Omental fat pad (tissue), 4 donors: ENCODE data around the gene SRR. TPM values are rescaled to one million over a fixed set of nuclear protein-coding genes. Genes with fewer than 3 reads are reported as not detected.
"Not testable (repeated sequence)": the region's sequence is repeated elsewhere in the genome, so short reads cannot be mapped to it uniquely, and the experiment has no call there.

Experiments
- ATAC-seq: fragments of 150-250 bp; one replicate; pipeline ENCODE4 v1.9.1; 2016; ENCODE audit warnings: mild to moderate bottlenecking, moderate library complexity; ENCODE audit not compliant: low FRiP score
- DNase-seq: peaks from one replicate; pipeline ENCODE4 v3.0.0-alpha.2; 2019; ENCODE audit warnings: low spot score
- total RNA-seq, 4 donors: library from RNA; depleted of rRNA; stranded (reverse); fragments of >200 nt; gene quantifications; one replicate each; pipeline ENCODE4 v1.1.0, GENCODE V29; 2016
- TF ChIP-seq, protein P1 (sequence below), 3 donors: fragments of 450-650 bp; IDR thresholded peaks; one replicate each; pipeline ENCODE4 v1.5.1; 2016 to 2017; ENCODE audit warnings: antibody characterized with exemption in 3 of 3, mild to moderate bottlenecking in 3 of 3, moderate library complexity in 2 of 3

Gene SRR
- total RNA-seq, 4 donors from 2014 or later: 5.0 to 14.9 (median 7.2) TPM

DNA sequence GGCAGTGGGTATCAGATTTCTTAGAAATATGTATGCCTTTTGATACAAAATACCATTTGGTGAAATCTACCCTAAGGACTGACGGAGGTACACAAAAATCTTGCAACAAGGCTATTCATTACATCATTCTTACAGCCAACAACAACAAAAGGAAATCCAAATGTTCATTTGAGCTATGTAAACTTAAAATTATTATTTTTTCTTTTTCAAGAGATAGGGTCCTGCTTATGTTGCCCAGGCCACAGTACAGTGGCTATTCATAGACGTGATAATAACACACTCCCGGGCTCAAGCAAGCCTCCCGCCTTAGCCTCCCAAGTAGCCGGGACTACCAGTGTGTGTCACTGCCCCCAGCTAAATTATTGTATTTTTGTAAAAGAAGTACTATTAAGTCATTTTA lies 9.0 kb downstream of the SRR start:
- TF ChIP-seq, protein P1, sequence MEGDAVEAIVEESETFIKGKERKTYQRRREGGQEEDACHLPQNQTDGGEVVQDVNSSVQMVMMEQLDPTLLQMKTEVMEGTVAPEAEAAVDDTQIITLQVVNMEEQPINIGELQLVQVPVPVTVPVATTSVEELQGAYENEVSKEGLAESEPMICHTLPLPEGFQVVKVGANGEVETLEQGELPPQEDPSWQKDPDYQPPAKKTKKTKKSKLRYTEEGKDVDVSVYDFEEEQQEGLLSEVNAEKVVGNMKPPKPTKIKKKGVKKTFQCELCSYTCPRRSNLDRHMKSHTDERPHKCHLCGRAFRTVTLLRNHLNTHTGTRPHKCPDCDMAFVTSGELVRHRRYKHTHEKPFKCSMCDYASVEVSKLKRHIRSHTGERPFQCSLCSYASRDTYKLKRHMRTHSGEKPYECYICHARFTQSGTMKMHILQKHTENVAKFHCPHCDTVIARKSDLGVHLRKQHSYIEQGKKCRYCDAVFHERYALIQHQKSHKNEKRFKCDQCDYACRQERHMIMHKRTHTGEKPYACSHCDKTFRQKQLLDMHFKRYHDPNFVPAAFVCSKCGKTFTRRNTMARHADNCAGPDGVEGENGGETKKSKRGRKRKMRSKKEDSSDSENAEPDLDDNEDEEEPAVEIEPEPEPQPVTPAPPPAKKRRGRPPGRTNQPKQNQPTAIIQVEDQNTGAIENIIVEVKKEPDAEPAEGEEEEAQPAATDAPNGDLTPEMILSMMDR (IDR thresholded peaks at IDR 0.05): no peak
- ATAC-seq (no peak), DNase-seq (no peak)

DNA sequence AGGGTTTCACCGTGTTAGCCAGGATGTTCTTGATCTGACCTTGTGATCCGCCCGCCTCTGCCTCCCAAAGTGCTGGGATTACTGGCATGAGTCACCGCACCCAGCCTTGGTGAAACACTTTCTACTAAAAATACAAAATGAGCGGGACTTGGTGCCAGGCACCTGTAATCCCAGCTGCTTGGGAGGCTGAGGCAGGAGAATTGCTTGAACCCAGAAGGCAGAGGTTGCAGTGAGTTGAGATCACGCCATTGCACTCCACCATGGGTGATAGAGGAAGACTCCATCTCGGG lies 13.1 kb downstream of the SRR start:
- DNase-seq, ATAC-seq: not testable (repeated sequence)

DNA sequence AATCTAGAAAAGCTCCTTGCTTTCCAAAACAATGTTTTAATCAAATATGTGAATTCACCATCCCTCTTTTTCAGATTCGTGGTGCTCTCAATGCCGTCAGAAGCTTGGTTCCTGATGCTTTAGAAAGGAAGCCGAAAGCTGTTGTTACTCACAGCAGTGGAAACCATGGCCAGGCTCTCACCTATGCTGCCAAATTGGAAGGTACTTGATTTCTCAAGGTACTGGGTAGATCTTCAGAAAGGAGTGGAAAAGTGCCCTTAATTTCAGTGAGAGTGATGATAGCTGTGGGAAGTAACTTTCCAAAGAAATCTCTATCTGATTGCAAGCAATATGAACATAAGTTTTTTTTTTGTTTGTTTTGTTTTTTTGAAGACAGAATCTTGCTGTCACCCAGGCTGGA lies 14.0 kb downstream of the SRR start:
- TF ChIP-seq, protein P1 (IDR thresholded peaks at IDR 0.05): no peak
- DNase-seq: no peak
- ATAC-seq: no peak

DNA sequence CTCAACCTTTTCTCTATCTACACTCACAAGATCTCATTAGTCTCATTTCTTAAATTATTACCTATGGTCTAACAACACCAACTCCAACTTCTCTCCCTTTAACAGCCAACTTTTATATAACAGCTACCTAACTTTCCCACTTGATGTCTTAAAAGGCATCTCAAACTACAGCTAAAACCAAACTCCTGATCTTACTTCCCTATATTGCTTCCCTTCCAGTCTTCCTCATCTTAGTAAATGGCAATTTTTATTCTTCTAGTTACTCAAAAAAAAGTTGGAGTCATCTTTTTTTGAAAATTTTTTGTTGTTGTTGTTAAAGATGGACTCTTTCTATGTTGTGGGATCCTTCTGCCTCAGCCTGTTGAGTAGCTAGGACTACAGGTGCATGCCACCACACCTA lies 15.3 kb downstream of the SRR start:
- TF ChIP-seq, protein P1 (IDR thresholded peaks at IDR 0.05): no peak
- no peak for ATAC-seq
- DNase-seq: no peak

DNA sequence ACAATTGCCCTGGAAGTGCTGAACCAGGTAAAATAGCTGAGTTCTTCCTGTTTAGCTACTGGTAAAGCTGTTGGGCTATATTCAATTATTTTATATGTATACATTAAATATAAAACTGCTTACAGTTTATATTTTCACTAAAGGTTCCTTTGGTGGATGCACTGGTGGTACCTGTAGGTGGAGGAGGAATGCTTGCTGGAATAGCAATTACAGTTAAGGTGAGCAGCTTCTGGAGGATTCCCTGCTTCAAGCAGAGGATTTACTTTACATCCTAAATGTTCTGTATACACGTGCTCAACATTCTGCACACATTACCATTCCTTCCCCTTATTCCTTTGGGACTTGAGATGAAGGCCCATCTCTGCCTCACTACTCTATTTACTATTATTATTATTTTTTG lies 17.6 kb downstream of the SRR start:
- TF ChIP-seq, protein P1 (IDR thresholded peaks at IDR 0.05): no peak
- DNase-seq (no peak), ATAC-seq (no peak)

DNA sequence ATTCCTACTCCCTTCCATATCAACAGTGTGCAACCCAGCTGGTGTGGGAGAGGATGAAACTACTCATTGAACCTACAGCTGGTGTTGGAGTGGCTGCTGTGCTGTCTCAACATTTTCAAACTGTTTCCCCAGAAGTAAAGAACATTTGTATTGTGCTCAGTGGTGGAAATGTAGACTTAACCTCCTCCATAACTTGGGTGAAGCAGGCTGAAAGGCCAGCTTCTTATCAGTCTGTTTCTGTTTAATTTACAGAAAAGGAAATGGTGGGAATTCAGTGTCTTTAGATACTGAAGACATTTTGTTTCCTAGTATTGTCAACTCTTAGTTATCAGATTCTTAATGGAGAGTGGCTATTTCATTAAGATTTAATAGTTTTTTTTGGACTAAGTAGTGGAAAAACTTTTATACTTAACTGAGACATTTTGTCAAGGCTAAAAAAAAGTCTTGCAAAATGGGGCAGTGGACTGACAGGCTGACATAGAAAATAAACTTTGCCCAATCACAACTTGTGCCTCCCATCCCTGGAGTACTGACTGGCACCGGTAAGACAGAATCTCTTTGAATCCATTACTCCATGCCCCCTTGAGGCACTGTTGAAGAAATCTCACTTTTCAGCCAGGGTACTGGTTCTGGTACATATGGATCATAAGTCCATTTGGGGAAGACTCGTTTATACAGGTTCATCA lies 20.0 kb downstream of the SRR start:
- ATAC-seq (no peak), DNase-seq (no peak)
- TF ChIP-seq, protein P1 (IDR thresholded peaks at IDR 0.05): no peak

DNA sequence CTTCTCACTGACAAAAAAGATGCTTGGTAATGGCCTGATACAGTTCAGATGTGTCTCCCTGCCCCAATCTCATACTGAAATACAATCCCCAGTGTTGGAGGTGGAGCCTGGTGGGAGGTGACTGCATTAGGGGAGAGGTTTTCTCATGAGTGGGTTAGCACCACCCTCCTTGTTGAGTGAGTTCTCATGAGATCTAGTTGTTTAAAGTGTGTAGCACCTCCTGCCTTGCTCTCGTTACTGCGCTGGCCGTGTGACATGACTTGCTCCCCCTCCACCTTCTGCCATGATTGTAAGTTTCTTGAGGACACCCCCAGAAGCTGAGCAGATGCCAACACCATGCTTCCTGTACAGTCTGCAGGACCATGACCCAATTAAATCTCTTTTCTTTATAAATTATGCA lies 27.6 kb downstream of the SRR start:
- DNase-seq (no peak), ATAC-seq (no peak)
- TF ChIP-seq, protein P1 (IDR thresholded peaks at IDR 0.05): no peak
